ENCODE measurements around the gene SCAF8.

The SCAF8 gene

DNA sequence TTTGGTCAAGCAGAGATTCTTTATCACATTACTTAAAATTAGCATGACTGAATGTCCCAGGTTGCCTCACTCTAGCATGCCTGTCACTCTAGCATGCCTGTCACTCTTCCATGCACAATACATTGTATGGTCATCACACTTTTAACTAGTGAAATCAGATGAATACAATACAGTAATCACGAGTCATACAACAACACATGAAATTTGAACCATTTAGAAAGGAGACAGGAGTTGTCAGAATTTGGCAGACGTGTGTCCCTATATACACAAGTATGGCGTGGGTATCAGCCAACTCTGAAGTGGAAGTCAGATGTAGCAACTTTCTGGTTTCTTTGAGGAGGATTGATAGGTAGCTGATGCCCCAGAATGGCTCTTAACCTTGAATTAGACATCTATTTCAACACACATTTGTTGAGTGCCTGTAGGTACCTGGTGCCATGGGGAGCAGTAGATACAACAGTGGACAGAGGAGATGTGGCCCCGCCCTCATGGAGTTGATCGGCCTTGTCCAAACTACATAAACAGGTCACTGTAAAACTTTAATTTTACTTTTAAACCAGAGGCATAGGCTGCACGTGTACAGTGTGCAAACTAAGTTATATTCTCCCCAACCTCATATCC is 145.8 kb downstream of the SCAF8 start:
- in situ Hi-C loops (cut with MboI; ENCODE audit: low sequenced_read_pairs), result no loop called here

DNA sequence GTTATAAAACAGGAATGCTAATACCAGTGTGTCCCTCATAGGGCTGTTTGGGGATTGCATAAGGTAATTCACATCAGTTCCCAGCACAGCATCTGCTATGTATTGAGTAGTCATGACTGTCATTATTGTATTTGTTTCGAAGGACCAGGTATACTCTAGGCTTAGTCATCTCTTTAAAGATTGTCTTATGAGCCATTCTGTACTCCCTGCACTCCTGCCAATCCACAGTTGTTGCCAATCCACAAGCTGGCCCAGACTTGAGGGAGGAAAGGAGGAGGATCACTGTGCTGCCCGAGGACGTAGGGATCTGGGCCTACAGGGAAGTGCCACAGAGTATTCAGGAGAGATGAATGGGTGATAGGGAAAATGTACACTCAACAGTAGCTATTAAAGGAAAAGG is 148.9 kb downstream of the SCAF8 start:
- in situ Hi-C loops (cut with MboI; ENCODE audit: low sequenced_read_pairs), result no loop called here

All from HL-60/S4 treated with phorbol 12-myristate 13-acetate at 8.2 ng/mL for 4 days and 3 days (cell line).